ENCODE results near the gene GORAB. TPM values are rescaled to one million over a fixed set of nuclear protein-coding genes. Genes with fewer than 3 reads are reported as not detected.

Gene GORAB
- total RNA-seq, 2 experiments from 2014 or later: 8.2 to 9.5 TPM

- Mint-ChIP-seq H3K9me3 (no peaks in the 10 kb centered on the region), H3K27me3 (peaks cover 30% of the 10 kb centered on the region), H3K27ac (no peak overlapping the region), H3K36me3 (ENCODE audit: low read depth) (no peaks in the 10 kb centered on the region), H3K4me3 (no peak overlapping the region), H3K4me1 (ENCODE audit: low read depth) (no peaks in the 10 kb centered on the region)
- DNase-seq (no peak), ATAC-seq (no peak)
- ChIA-PET POLR2A (no interaction called here), CTCF (no interaction called here)
- TF ChIP-seq CTCF (IDR thresholded peaks at IDR 0.05): no peak
- intact Hi-C loops (cut with micrococcal nuclease): no loop called here
These were observed 10.1 kb upstream of the GORAB start for GRCh38 chr1:170521818-170522217.

- intact Hi-C loops (cut with micrococcal nuclease): loop anchor here (10.0 kb wide), 1 partner anchor 456 kb away; the partner anchor contains the start of gene KIFAP3
- ATAC-seq: no peak
- no peak for TF ChIP-seq CTCF (IDR thresholded peaks at IDR 0.05)
- Mint-ChIP-seq H3K4me1 (ENCODE audit: low read depth) (peaks cover 5% of the 10 kb centered on the region), H3K9me3 (no peaks in the 10 kb centered on the region), H3K27ac (no peak overlapping the region), H3K36me3 (ENCODE audit: low read depth) (peaks cover 8% of the 10 kb centered on the region), H3K4me3 (no peak overlapping the region), H3K27me3 (no peaks in the 10 kb centered on the region)
- POLR2A ChIA-PET: interaction anchor here (0.9 kb wide), 1 partner anchor 10 kb away, joined by 3 read pairs; no protein-coding TSS in a partner anchor
- CTCF ChIA-PET: interaction anchor here (1.3 kb wide), 1 partner anchor 13 kb away, joined by 5 read pairs; no protein-coding TSS in a partner anchor
- DNase-seq: peak; percentile 10
These were observed 801 bp upstream of the GORAB start for GRCh38 chr1:170530972-170531757.

- POLR2A ChIA-PET: interaction anchor here (0.7 kb wide), 1 partner anchor 1265 kb away, joined by 3 read pairs; no protein-coding TSS in a partner anchor
- peaks cover 12% of the 10 kb centered on the region for H3K36me3 Mint-ChIP-seq (ENCODE audit: low read depth)
These were observed 1.3 kb downstream of the GORAB start for GRCh38 chr1:170533298-170533697.

GRCh38 chr1:170534626-170535147, 2.7 kb downstream of the GORAB start:
- no peaks in the 10 kb centered on the region for H3K27me3 Mint-ChIP-seq
- no peak overlapping the region for H3K27ac Mint-ChIP-seq
- TF ChIP-seq CTCF (IDR thresholded peaks at IDR 0.05): no peak
- no peak for ATAC-seq
- H3K36me3 Mint-ChIP-seq (ENCODE audit: low read depth): peaks cover 23% of the 10 kb centered on the region
- H3K4me3 Mint-ChIP-seq: no peak overlapping the region
- CTCF ChIA-PET: no interaction called here
- peaks cover 14% of the 10 kb centered on the region for H3K4me1 Mint-ChIP-seq (ENCODE audit: low read depth)
- no peak for DNase-seq
- H3K9me3 Mint-ChIP-seq: no peaks in the 10 kb centered on the region
- POLR2A ChIA-PET: no interaction called here
- intact Hi-C loops (cut with micrococcal nuclease): loop anchor here (10.0 kb wide), 1 partner anchor 460 kb away; the partner anchor contains the start of gene KIFAP3

More at GRCh38 chr1:170533298-170533697, 1.3 kb downstream of the GORAB start:
- DNase-seq (no peak), ATAC-seq (no peak)
- H3K27me3 Mint-ChIP-seq: no peaks in the 10 kb centered on the region
- H3K27ac Mint-ChIP-seq: no peak overlapping the region
- intact Hi-C loops (cut with micrococcal nuclease): loop anchor here (10.0 kb wide), 1 partner anchor 458 kb away; the partner anchor contains the start of gene KIFAP3
- H3K4me1 Mint-ChIP-seq (ENCODE audit: low read depth): peaks cover 14% of the 10 kb centered on the region
- H3K9me3 Mint-ChIP-seq: no peaks in the 10 kb centered on the region
- no peak overlapping the region for H3K4me3 Mint-ChIP-seq
- no peak for TF ChIP-seq CTCF (IDR thresholded peaks at IDR 0.05)
- CTCF ChIA-PET: no interaction called here

GRCh38 chr1:170535418-170535817, 3.5 kb downstream of the GORAB start:
- no peak for TF ChIP-seq CTCF (IDR thresholded peaks at IDR 0.05)
- intact Hi-C loops (cut with micrococcal nuclease): loop anchor here (10.0 kb wide), 1 partner anchor 461 kb away; the partner anchor contains the start of gene KIFAP3
- CTCF ChIA-PET: no interaction called here

More at GRCh38 chr1:170535418-170535817, 3.5 kb downstream of the GORAB start:
- Mint-ChIP-seq H3K4me3 (no peak overlapping the region), H3K4me1 (ENCODE audit: low read depth) (peaks cover 14% of the 10 kb centered on the region), H3K9me3 (no peaks in the 10 kb centered on the region), H3K36me3 (ENCODE audit: low read depth) (peaks cover 30% of the 10 kb centered on the region), H3K27ac (no peak overlapping the region), H3K27me3 (no peaks in the 10 kb centered on the region)
- ATAC-seq (no peak), DNase-seq (no peak)
- POLR2A ChIA-PET: no interaction called here

Measured in activated CD8-positive, alpha-beta T cell treated with anti-CD3 and anti-CD28 coated beads for 36 hours (primary cell).